Measurements from ENCODE around the gene DIAPH2. TPM values are rescaled to one million over a fixed set of nuclear protein-coding genes. Genes with fewer than 3 reads are reported as not detected.

Gene DIAPH2
- total and polyA plus RNA-seq, 2 donors (not counting 1 experiment from before 2014, with no cell fraction given), result 4.2 to 32.4 TPM

- no peaks in the 10 kb centered on the region for H4K20me1 ChIP-seq (ENCODE audit: control insufficient read depth, insufficient read depth, low read length, poor library complexity, severe bottlenecking)
- H3K27me3 Mint-ChIP-seq, result no peaks in the 10 kb centered on the region
- H3K4me2 ChIP-seq (replicated peaks; ENCODE audit: low read depth, low read length, poor library complexity, severe bottlenecking), result no peak overlapping the region
- intact Hi-C loops (cut with micrococcal nuclease), result no loop called here
- DNase-seq, result no peak
- no peaks in the 10 kb centered on the region for H3K9me3 Mint-ChIP-seq (ENCODE audit: insufficient read depth)
- H3K4me1 ChIP-seq (ENCODE audit: control insufficient read depth in 2 of 2, insufficient read depth in 2 of 2, low read length in 2 of 2), result no peaks in the 10 kb centered on the region
- no peak overlapping the region for H3K27ac ChIP-seq (ENCODE audit: low read length in 2 of 2)
- no peak overlapping the region for H3K4me3 ChIP-seq (ENCODE audit: control extremely low read depth in 1 of 5, extremely low read depth in 1 of 5, insufficient read depth in 1 of 5, low read depth in 2 of 5, low read length in 4 of 5)
- no peaks in the 10 kb centered on the region for H3K36me3 ChIP-seq (replicated peaks in 1 of 2; ENCODE audit: control extremely low read depth in 1 of 2, control insufficient read depth in 1 of 2, extremely low read depth in 1 of 2, insufficient read depth in 2 of 2, low read length in 1 of 2)
- no peak overlapping the region for H2AFZ ChIP-seq (ENCODE audit: insufficient read depth, low read depth, low read length, poor library complexity, severe bottlenecking)
- H3K9me3 ChIP-seq (ENCODE audit: control extremely low read depth in 1 of 3, control insufficient read depth in 2 of 3, insufficient read depth in 1 of 3, low read length in 2 of 3), result no peaks in the 10 kb centered on the region
- no peaks in the 10 kb centered on the region for H3K27me3 ChIP-seq (replicated peaks in 1 of 4; ENCODE audit: control extremely low read depth in 1 of 4, control insufficient read depth in 3 of 4, insufficient read depth in 4 of 4, low read length in 3 of 4)
- no peak for TF ChIP-seq CTCF (IDR thresholded peaks at IDR 0.05)
- no peak for TF ChIP-seq EZH2 (IDR thresholded peaks at IDR 0.05; ENCODE audit: borderline replicate concordance, insufficient read depth, low read depth, low read length, poor library complexity, severe bottlenecking)
- ATAC-seq (ENCODE audit: low read depth), result no peak
- no peak overlapping the region for H3K9ac ChIP-seq (ENCODE audit: low read length)
- WGBS (ENCODE audit: insufficient coverage), result 100% methylated on average over 3 of the region's 6 CpGs
- no peak overlapping the region for H3K4me3 Mint-ChIP-seq
- H3K79me2 ChIP-seq (ENCODE audit: control insufficient read depth, insufficient read depth, low read length), result no peaks in the 10 kb centered on the region
- H3K4me1 Mint-ChIP-seq, result peaks cover 4% of the 10 kb centered on the region
- POLR2A ChIA-PET, result no interaction called here
- CTCF ChIA-PET, result no interaction called here
- H3K27ac Mint-ChIP-seq, result no peak overlapping the region
Measured at GRCh38 chrX:97011540-97011939, 326.9 kb downstream of the DIAPH2 start.

- Histone ChIP-seq H3K4me3 (ENCODE audit: control extremely low read depth in 1 of 5, extremely low read depth in 1 of 5, insufficient read depth in 1 of 5, low read depth in 2 of 5, low read length in 4 of 5) (no peak overlapping the region), H3K4me1 (ENCODE audit: control insufficient read depth in 2 of 2, insufficient read depth in 2 of 2, low read length in 2 of 2) (no peaks in the 10 kb centered on the region), H3K36me3 (replicated peaks in 1 of 2; ENCODE audit: control extremely low read depth in 1 of 2, control insufficient read depth in 1 of 2, extremely low read depth in 1 of 2, insufficient read depth in 2 of 2, low read length in 1 of 2) (no peaks in the 10 kb centered on the region), H3K27ac (ENCODE audit: low read length in 2 of 2) (no peak overlapping the region), H2AFZ (ENCODE audit: insufficient read depth, low read depth, low read length, poor library complexity, severe bottlenecking) (no peak overlapping the region), H4K20me1 (ENCODE audit: control insufficient read depth, insufficient read depth, low read length, poor library complexity, severe bottlenecking) (no peaks in the 10 kb centered on the region), H3K9ac (ENCODE audit: low read length) (no peak overlapping the region), H3K79me2 (ENCODE audit: control insufficient read depth, insufficient read depth, low read length) (no peaks in the 10 kb centered on the region), H3K27me3 (replicated peaks in 1 of 4; ENCODE audit: control extremely low read depth in 1 of 4, control insufficient read depth in 3 of 4, insufficient read depth in 4 of 4, low read length in 3 of 4) (no peaks in the 10 kb centered on the region), H3K4me2 (replicated peaks; ENCODE audit: low read depth, low read length, poor library complexity, severe bottlenecking) (no peak overlapping the region), H3K9me3 (ENCODE audit: control extremely low read depth in 1 of 3, control insufficient read depth in 2 of 3, insufficient read depth in 1 of 3, low read length in 2 of 3) (no peaks in the 10 kb centered on the region)
- Mint-ChIP-seq H3K4me3 (no peak overlapping the region), H3K27me3 (no peaks in the 10 kb centered on the region), H3K27ac (no peak overlapping the region), H3K9me3 (ENCODE audit: insufficient read depth) (no peaks in the 10 kb centered on the region), H3K4me1 (peaks cover 4% of the 10 kb centered on the region)
- TF ChIP-seq CTCF (IDR thresholded peaks at IDR 0.05) (no peak), EZH2 (IDR thresholded peaks at IDR 0.05; ENCODE audit: borderline replicate concordance, insufficient read depth, low read depth, low read length, poor library complexity, severe bottlenecking) (no peak)
- intact Hi-C loops (cut with micrococcal nuclease), result no loop called here
- WGBS (ENCODE audit: insufficient coverage), result no CpG with 5 or more reads among the region's 2 CpGs
- ChIA-PET POLR2A (no interaction called here), CTCF (no interaction called here)
- DNase-seq (no peak), ATAC-seq (ENCODE audit: low read depth) (no peak)
Measured at GRCh38 chrX:97016106-97016505, 331.5 kb downstream of the DIAPH2 start.

All from B cell (primary cell).